GM21423 (cell line): ENCODE data around the gene CALHM2.
"Not testable (repeated sequence)": the region's sequence is repeated elsewhere in the genome, so short reads cannot be mapped to it uniquely, and the experiment has no call there.

Source experiments
- ATAC-seq: cut with Tn5 transposase; IDR thresholded peaks from one replicate; pipeline ENCODE4 v1.9.1; 2021; ENCODE audit warnings: mild to moderate bottlenecking, moderate library complexity; ENCODE audit not compliant: unreplicated experiment

Gene CALHM2, protein sequence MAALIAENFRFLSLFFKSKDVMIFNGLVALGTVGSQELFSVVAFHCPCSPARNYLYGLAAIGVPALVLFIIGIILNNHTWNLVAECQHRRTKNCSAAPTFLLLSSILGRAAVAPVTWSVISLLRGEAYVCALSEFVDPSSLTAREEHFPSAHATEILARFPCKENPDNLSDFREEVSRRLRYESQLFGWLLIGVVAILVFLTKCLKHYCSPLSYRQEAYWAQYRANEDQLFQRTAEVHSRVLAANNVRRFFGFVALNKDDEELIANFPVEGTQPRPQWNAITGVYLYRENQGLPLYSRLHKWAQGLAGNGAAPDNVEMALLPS

DNA sequence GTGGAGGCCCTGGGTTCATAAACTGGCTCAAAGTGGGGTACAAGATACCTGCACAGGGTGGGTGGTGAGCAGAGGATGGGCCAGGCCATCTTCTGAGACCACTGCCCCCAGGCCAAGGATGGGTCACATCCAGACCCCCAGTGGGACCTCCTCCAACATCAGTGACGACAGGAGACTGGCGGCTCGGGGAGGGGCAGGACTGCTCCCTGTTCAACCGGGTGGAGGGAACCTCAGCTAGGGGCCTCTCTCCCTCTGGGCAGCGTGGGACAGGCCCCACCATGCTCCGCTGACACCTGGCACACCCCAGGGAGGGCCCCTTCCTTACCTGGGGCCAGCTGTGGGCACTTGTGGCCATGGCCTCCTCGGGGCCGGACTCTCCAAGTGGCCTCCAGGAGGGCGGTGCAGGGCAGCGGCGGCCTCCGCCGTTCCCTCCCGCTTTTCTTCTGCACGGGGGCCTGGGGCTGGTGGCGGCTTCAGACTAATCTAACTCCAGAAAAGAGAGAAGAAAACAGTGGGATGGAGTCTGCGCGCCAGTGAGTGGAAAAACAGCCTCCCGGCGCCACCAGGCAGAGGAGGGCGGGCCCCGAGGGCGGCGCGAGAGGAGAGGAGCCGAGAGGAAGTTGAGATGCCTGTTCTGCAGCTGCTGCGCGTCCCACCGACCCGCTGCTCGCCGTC, at the start of gene CALHM2:
TSS of gene CALHM2 (minus strand) at position 540 of the 675 bp plus-strand sequence. CDS start 2,429 bp downstream, outside the sequence.
- peak; percentile 55 for ATAC-seq

DNA sequence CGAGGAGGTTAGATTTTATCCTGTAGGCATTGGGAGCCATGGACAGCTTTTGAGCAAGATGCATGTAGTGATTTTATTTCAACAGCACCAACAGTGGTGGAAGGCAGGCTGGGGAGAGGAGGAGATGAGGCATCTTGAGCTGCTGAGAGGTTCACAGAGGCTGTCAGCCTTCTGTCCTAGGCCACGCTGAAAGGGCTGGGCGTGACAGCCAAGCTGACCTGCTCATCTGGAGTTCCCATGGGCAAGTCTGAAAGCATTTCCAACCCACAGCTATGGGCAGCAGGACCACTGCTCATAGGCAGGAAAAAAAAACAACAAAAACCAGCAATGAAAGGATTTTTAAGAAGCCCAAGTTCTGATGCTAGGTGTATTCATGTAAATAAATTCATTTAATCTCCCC, 49.0 kb upstream of the CALHM2 start:
- no peak for ATAC-seq

DNA sequence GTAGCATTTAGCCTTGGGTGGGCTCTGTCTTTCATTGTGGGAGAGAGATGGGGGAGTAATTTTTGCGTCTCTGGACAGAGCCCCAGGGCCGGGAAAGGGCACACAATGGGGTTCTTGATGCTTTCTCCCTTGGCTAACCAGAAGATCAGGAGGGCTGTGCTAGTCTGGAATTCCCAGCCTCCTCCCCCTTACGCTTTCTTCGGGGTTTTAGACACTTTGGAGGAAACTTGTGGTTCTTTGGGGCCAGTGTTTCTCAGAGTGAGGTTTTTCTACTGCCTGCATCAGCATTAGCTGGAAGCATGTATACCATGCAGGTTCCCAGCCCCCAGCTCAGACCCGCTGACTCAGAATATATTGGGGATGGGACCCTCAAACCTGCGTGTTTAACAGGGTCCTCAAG, 48.3 kb upstream of the CALHM2 start:
- no peak for ATAC-seq

DNA sequence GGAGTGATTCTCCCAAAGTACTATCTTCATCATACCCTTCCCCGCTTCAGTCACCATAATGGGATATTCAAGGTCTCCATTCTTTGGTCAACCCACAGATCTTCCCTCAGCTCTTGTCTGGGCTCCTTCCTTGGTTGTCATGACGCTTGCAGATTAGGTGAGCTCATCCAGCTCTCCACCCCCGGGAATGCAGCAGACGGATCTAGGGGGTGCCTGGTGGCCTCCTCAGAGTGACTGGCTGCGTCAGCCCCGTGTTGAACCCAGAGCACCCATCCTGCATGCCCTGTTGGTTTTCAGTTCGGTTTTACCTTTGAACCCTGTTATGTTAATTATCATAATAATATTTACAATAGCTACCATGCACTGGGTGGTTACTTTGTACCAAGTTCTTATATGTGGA, 47.7 kb upstream of the CALHM2 start:
- ATAC-seq = no peak

DNA sequence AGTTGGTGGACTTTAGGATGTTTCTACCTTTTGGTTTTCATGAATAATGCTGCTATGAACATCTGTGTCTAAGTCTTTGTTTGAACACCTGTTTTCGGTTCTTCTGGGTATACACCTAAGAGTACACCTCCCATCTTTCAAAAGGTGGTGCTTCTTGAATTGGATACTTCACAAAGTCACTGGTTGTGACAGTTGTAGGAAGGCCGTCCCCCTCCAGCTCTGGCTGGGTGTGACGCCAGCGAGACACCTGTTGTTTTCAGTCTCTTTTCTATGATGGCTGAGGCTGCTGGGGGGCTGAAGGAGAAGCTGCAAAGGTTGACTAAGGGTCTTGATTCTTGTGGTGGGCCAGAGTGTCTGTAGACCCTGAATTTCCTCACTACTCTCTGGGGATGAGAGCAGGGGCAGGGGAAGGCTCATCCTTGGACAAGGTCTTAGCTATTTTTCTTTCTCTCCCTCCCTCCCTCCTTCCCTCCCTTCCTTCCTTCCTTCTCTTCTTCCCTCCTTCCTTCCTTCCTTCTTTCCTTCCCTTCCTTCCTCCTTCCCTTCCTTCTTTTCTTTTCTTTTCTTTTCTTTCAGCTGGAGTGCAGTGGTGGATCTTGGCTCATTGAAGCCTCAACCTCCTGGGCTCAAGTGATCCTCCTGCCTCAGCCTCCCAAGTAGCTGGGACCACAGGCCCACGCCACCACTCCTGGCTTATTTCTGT, 46.9 kb upstream of the CALHM2 start:
- no peak for ATAC-seq

DNA sequence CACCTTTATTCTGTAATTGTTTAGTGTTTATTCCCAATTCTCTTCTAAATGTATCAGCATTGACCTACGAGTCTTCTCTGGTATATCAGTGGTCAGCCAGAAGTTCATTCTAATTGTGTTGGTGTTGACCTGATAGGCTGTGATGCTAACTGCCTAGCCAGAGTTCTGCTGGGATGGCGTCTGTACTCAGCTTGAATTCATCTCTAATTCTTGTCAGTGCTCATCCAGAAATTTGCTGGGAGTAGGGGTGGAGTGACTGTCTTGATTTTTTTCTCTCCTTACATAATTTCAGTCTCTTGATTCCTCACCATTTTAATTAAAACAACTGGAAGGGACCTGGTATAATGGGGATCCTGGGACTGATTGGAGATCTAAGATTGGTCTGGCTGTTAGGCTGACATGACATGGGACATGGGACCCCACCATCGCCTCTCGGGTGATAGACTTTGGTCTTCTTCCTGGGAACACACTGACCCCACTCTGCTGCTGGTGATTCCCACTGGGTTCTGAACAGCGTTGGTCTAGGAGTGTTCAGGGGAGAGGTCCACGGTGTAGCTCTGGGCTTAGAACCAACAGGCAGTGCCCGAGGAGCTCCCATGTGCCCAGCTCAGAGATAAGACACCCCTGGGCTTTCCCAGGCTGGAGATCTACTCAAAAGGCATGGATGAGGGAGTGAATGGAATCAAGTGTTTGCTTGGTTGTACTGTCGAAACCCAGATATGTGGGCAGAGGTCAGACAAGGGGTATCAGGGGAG, 45.2 kb upstream of the CALHM2 start:
- ATAC-seq = no peak

DNA sequence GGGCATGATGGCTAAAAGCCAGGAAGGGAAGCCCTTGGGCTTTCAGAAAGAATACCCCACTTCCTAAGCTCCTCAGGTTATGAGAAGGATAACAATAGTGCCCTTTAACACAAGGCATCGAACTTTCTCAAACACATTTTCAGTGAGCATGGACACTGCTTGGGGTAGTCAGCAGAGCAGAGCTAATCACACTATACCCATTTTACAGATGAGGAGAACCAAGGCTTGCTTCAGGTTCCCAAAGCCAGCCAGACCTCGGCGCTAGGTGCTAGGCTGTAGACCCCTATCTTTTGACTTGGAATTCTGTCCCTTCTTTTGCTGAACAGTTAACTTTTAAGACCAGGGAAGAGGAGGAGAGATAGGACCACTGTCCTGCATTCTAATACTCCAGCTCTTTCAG, 43.2 kb upstream of the CALHM2 start:
- no peak for ATAC-seq

DNA sequence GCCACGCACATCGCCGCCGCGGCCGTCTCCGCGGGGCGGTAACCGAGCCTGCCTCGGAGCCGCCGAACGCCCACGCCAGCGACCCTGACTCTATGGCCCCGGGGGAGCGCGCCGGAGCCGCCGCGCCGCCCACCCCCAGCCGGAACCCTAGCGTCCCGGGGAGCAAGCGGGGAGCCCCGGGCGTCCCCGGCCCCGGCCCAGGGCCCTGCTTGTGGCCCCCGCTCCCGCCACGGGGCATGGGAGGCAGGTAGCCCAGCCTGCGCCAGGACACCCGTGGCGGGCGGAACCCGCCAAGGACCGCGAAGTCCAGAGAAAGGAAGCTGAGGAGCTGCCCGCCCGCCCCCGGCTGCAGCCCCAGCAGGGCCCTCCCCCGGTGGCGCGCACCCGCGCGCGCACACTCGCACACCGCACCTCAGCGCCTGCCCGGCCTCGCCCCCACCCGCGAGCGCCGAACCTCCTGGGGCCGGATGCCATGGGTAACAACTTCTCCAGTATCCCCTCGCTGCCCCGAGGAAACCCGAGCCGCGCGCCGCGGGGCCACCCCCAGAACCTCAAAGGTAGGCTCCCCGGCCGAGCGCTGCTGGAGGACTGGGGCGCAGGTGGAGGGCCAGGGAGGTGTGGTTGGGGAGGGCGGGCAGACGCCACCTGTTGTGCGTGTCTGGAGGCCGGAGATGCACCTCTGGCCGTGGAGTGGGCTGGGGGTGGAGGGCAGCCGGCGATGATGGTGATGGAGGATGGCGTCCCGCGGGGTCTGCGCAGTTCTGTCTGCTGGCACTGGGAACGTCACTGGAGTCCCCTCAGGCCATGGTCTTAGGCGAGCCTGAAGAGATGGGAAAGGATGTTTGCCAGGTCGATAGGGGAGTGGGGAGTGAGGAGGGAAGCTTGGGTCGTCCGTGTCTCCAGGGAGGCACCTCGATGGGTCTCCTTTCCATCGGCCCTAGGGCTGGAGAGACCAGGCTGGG, 42.0 kb upstream of the CALHM2 start:
- no peak for ATAC-seq

DNA sequence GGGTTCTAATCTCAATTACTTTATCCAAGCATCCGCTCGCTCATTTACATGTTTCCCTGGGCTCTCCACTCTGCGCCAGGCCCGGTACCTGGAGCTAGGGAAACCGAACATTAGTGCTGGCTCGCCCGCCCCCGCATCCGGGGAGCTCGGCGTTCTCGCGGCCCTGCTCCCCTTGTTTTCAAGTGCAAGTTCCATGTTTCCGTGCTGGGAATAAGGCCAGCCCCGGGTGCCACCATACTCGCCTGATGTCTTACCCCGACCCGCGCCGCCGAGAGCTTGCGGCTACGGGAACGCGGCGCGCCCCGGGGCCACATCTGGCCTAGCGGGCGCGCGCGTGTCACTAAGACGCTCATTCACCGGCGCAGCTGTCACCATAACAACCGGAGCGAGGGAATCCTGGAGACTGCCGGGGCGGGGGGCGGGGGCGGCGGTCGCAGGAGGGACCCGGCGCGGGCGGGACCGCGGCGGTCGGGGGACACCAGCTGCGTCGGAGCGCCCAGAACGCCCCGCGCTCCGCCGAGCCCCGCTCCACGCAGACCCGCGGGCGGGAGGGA, 41.3 kb upstream of the CALHM2 start, which contains the start of gene NEURL1:
TSS of gene NEURL1 (plus strand) at position 344 of the 554 bp plus-strand sequence. CDS start 683 bp downstream, outside the sequence.
- ATAC-seq = no peak

DNA sequence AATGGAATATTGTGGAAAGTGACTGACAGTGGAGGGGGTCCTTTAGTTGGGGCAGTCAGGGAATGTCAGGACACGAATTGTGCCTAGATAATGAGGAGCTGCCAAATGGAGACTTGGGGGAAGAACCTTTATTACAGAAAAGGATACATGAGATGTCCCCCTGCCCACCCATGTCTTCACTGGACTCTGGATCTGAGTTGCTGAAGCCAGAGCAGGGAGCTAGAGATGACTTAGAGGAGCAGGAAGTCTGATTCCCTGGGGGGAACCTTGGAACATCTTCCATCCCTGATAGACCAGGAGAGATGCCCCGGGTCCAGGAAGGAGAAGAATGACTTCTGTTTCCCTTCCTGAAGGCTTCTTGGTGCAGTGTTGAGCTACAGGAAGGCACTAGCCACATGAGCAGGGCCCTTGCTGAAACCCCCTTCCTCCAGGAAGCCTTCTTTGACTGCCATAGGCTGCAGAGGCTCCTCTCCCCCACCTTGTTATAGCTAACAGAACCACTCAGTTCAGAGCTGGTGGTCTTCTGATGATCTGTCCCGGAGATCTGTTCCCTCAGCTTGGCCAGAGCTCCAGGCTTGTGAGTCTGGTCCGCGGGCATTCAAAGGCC, 40.6 kb upstream of the CALHM2 start:
- no peak for ATAC-seq

DNA sequence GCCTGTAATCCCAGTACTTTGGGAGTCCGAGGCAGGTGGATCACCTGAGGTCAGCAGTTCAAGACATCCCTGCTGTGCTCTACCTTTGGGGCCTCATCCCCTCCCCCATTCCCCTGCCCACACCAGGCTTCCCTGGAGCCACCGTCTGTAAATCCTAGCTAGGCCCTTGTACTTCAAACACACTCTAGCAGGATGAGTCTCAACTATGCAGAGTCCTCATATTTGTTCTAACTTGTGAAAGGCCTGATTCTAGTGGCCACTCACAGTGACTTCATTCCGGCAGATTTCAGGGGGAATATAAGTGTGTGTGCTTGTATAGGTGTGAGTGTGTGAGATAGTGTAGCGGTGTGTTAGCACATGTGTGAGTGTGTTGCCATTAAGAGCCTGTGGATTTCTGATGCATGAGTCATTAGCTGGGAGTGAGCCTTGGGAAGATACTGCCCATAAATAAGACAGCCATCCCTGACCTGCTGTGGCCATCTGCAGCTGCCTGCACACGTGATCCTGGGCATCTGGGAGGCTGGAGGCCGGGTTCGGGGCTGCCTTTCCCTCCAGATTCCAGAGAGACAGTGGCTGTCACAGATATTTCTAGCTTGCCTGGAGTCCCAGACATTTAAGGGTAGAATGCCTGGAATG, 39.7 kb upstream of the CALHM2 start:
- no peak for ATAC-seq

DNA sequence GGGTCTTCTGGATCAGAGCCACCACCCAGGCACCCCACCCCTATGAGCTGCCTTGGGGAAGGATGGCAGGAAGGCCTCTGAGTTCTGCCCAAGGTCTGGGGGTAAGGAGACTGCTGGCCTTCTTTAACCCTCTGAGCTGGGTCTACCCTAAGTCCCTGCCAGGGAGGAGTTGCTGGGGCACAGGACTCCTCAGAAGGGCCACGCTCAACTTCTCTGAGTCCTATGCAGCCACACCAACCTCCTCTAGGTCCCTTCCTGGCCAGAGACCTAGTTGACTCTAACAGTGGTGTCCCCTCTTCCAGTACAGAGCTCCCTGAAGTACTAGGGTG, 38.8 kb upstream of the CALHM2 start:
- ATAC-seq = no peak

DNA sequence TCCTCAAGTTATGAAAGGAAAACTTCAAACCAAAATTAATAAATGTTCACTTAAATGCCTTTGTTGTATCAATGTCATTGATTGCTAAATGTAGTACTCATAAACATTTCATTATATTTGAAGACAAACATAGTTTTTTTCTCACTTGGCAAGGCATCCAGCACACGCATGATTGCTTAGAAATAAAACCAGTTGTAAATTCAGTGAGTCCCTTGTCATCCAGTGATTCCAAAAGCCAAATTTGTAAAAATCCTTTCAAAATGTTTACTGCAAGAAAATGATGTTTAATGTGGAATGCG, 35.2 kb upstream of the CALHM2 start:
- ATAC-seq = no peak

DNA sequence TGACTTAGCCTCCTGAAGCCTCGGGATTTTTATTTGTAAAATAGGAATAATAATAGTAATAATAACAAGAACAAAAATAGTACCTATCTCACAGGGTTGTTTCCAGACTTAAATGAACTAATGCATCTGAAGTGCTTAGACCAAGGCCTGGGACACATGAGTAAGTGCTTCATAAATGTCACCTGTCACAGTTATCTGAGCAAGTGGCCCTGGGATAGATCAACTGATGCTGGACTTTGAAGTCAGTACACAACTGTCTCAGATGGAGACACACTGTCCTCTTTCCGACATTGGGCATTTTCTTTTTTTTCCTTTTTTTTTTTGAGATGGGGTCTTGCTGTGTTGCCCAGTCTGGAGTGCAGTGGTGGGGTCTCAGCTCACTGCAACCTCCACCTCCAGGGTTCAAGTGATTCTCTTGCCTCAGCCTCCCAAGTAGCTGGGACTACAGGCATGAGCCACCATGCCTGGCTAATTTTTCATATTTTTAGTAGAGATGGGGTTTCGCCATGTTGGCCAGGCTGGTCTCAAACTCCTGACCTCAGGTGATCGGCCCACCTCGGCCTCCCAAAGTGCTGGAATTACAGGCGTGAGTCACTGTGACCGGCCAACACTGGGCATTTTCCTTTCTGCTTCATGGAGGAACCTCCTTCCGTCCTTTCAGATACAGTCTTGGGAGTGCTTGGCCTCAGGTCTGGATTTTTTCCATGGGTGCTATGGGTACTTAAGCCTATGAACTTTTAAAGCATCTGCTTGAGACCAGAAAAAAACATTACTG, 34.7 kb upstream of the CALHM2 start:
- not testable (repeated sequence) for ATAC-seq

DNA sequence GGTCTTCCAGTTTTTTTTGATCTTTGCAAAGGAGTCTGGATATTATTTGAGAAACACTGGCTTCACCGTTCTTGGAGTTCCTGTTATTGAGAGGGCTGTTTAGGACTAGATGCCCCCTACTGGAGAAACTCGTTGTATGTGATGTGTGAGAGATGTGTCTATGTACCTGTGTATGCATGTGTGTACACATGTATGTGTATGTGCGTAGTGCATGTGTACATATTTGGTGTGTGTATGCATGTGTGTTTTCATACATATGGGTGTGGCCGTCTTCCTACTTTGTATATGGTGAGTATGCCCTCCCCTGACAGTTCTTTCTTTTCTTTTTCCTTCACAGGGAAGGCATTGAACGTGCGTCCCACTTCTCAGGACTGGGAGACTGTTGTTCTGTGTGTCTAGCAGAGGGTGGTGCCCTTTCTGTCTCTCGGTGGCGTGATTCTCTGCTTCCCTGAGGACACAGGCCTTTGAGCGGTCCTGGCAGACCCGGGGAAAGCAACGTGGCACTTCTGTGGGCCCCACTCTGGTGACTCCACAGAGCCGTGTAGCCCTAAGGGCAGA, 29.9 kb upstream of the CALHM2 start:
- ATAC-seq = no peak

DNA sequence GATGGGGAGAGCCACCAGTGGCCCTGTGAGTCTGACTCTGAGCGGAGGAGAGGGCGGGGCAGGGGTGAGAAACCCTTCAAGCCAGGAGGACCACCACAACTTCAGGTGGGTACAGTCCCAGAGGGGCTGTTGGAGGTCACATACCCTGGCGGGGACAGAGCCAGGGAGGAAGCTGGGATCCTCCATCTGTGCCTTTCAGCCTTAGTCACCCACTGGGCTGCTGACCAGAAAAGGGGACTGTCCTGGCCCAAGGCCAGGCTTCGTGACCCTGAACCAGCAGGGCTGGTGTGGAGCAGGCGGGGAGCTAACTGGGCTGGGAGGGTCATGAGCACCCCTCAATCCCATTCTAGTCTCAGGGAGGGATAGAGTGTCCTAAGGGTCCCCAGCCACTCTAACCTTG, 28.4 kb upstream of the CALHM2 start:
- no peak for ATAC-seq

DNA sequence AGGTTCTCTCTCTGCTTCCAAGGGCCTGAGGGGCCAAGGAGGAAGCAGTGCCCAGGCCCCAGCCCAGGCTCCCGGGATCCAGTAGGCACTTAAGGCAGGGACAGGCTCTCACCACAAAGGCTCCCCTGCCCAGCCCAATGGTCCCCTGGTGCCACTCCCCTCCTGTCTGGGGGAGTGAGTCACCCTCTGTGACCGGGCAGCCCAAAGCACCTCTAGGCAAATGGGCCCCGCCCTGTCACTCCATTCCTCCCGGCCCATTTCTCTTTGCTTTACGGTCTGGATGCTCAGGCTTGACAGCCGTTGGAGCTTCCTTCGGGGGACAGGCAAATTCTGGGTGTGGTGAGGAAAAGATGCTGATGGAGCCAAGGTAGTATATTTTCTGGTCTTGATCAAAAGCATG, 27.0 kb upstream of the CALHM2 start, which contains the start of gene CALHM3:
TSS of gene CALHM3 (minus strand) at position 106 of the 400 bp plus-strand sequence. CDS start 208 bp downstream, outside the sequence.
- ATAC-seq = no peak

DNA sequence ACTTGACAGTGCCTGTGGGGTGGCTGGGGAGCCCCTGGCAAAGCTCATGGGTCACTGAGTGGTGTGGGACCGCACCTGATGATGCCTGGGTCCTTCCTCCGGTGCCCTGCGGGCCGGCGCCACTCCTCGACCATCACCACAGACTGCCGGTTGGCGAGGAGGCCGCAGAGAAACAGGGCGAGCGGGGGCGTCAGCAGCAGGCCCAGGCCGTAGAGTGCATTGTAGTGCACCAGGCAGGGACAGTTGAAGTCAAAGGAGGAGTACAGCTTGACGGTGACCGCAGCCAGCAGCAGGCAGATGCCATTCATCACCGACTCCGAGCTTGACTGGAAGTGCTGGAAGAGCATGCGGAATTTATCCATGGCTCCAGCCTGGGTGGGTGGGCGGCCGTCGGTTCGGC, 26.5 kb upstream of the CALHM2 start:
- ATAC-seq = no peak
